ENCODE measurements around the gene MAP4K2. TPM values are rescaled to one million over a fixed set of nuclear protein-coding genes. Genes with fewer than 3 reads are reported as not detected.

Gene MAP4K2
- polyA plus RNA-seq, 1 of the 3 experiments (the other 2 are of a cell fraction), result 20.0 TPM

- Histone ChIP-seq H2AFZ (ENCODE audit: low read depth) (no peak overlapping the region), H3K27me3 (ENCODE audit: insufficient read depth) (no peaks in the 10 kb centered on the region), H3K79me2 (ENCODE audit: insufficient read depth) (peaks cover 69% of the 10 kb centered on the region), H3K9ac (no peak overlapping the region), H3K4me1 (ENCODE audit: control insufficient read depth in 1 of 2, insufficient read depth in 2 of 2, low read depth in 1 of 2, low read length in 1 of 2) (peaks cover 6 to 13% of the 10 kb centered on the region in 2 experiments; a peak in 3 of 4 replicates), H4K20me1 (ENCODE audit: insufficient read depth) (peaks cover 88% of the 10 kb centered on the region), H3K36me3 (replicated peaks in 1 of 2; ENCODE audit: control insufficient read depth in 1 of 2, insufficient read depth in 2 of 2, low read length in 1 of 2) (peaks cover 80 to 96% of the 10 kb centered on the region in 2 experiments), H3K4me2 (no peak overlapping the region), H3K9me3 (no peaks in the 10 kb centered on the region), H3K9me2 (no peaks in the 10 kb centered on the region), H3K4me3 (ENCODE audit: low read depth in 2 of 2, low read length in 1 of 2) (no peak overlapping the region), H3F3A (replicated peaks; ENCODE audit: insufficient read depth) (peaks cover 51% of the 10 kb centered on the region), H3K27ac (ENCODE audit: low read depth in 2 of 2, low read length in 1 of 2) (no peak overlapping the region)
- TF ChIP-seq TCF12 (IDR thresholded peaks at IDR 0.05) (no peak), TAF1 (IDR thresholded peaks at IDR 0.05; ENCODE audit: borderline replicate concordance, low read depth, low read length) (no peak), RAD21 (IDR thresholded peaks at IDR 0.05; ENCODE audit: low read length) (no peak), NFIC (IDR thresholded peaks at IDR 0.05; ENCODE audit: borderline replicate concordance) (no peak), JUND (IDR thresholded peaks at IDR 0.05) (no peak), MAX (IDR thresholded peaks at IDR 0.05; ENCODE audit: low read depth) (no peak), NRF1 (IDR thresholded peaks at IDR 0.05; ENCODE audit: low read depth, low read length) (no peak)
- POLR2A ChIA-PET, result no interaction called here
- WGBS (ENCODE audit: low lambda C conversion rate), result 90% methylated on average over 5 of the region's 6 CpGs
- no peak for DNase-seq
- CTCF ChIA-PET, result interaction anchor here (0.6 to 4.4 kb wide), 18 partner anchors 8 to 1061 kb away, joined by 3 to 47 read pairs (median 4); partner anchors contain the start of genes PYGM, RASGRP2 and SF1
Observed at GRCh38 chr11:64768300-64768694, 34.7 kb downstream of the MAP4K2 start.

- peaks cover 11 to 19% of the 10 kb centered on the region in 2 experiments; a peak in 3 of 4 replicates for H3K4me1 ChIP-seq (ENCODE audit: control insufficient read depth in 1 of 2, insufficient read depth in 2 of 2, low read depth in 1 of 2, low read length in 1 of 2)
- no peak overlapping the region; a peak in 1 of 4 replicates for H3K27ac ChIP-seq (ENCODE audit: low read depth in 2 of 2, low read length in 1 of 2)
- TF ChIP-seq FOXM1 (IDR thresholded peaks at IDR 0.05; ENCODE audit: low read depth), result no peak
- TF ChIP-seq GATA2 (CRISPR knock-in tag; IDR thresholded peaks at IDR 0.05), result no peak
- peak; percentile 45 for TF ChIP-seq RAD21 (IDR thresholded peaks at IDR 0.05; ENCODE audit: low read length)
- no peak for TF ChIP-seq EZH2phosphoT487 (IDR thresholded peaks at IDR 0.05; ENCODE audit: borderline replicate concordance, low read depth)
- TF ChIP-seq CTCF (IDR thresholded peaks at IDR 0.05), result peak; percentile 83
- no peak for TF ChIP-seq USF2 (IDR thresholded peaks at IDR 0.05; ENCODE audit: borderline replicate concordance, low read depth, low read length)
- TF ChIP-seq MAX (IDR thresholded peaks at IDR 0.05; ENCODE audit: low read depth), result no peak
- no peak for TF ChIP-seq TEAD4 (IDR thresholded peaks at IDR 0.05; ENCODE audit: borderline replicate concordance, insufficient read depth)
- TF ChIP-seq FOSL2 (IDR thresholded peaks at IDR 0.05; ENCODE audit: borderline replicate concordance, low read depth), result no peak
- TF ChIP-seq SMC3 (IDR thresholded peaks at IDR 0.05; ENCODE audit: low read depth, low read length), result peak; percentile 46
- TF ChIP-seq RCOR1 (IDR thresholded peaks at IDR 0.05; ENCODE audit: low read length), result no peak
- no peak overlapping the region for H2AFZ ChIP-seq (ENCODE audit: low read depth)
- ChIA-PET CTCF (interaction anchor here (0.6 to 4.4 kb wide), 26 partner anchors 8 to 1062 kb away, joined by 3 to 47 read pairs (median 4); partner anchors contain the start of genes PYGM, RASGRP2 and SF1), POLR2A (no interaction called here)
- peaks cover 54% of the 10 kb centered on the region for H3F3A ChIP-seq (replicated peaks; ENCODE audit: insufficient read depth)
- no peak overlapping the region for H3K4me2 ChIP-seq
- H3K36me3 ChIP-seq (replicated peaks in 1 of 2; ENCODE audit: control insufficient read depth in 1 of 2, insufficient read depth in 2 of 2, low read length in 1 of 2), result peaks cover 76 to 96% of the 10 kb centered on the region in 2 experiments
- no peaks in the 10 kb centered on the region for H3K27me3 ChIP-seq (ENCODE audit: insufficient read depth)
- H3K4me3 ChIP-seq (ENCODE audit: low read depth in 2 of 2, low read length in 1 of 2), result no peak overlapping the region; a peak in 1 of 4 replicates
- H3K79me2 ChIP-seq (ENCODE audit: insufficient read depth), result peaks cover 62% of the 10 kb centered on the region
- no peak overlapping the region for H3K9ac ChIP-seq
- peaks cover 88% of the 10 kb centered on the region for H4K20me1 ChIP-seq (ENCODE audit: insufficient read depth)
- peak; percentile 76 for DNase-seq
- WGBS (ENCODE audit: low lambda C conversion rate), result 58% methylated on average over 15 of the region's 19 CpGs
- H3K9me3 ChIP-seq, result no peaks in the 10 kb centered on the region
- H3K9me2 ChIP-seq, result no peaks in the 10 kb centered on the region
Observed at GRCh38 chr11:64767344-64768299, 35.4 kb downstream of the MAP4K2 start.
